OCI-LY7 (cell line): ENCODE measurements around the gene RPS17. TPM values are rescaled to one million over a fixed set of nuclear protein-coding genes. Genes with fewer than 3 reads are reported as not detected.

ENCODE experiments used
- BruUV-seq: library from RNA; stranded (reverse); fragments of 400-500 nt; replicated peaks from 2 replicates; lab custom pipeline; 2021; lab: Mats Ljungman, UMichigan
- CTCF ChIA-PET: fragments of 300-600 bp; sonication (Branson Sonifier 250); formaldehyde crosslinking; loops from one replicate; lab custom pipeline; 2022; ENCODE audit warnings: antibody characterized with exemption; ENCODE audit not compliant: unreplicated experiment; lab: Charles Lee
- POLR2A ChIA-PET: fragments of 300-600 bp; sonication (Branson Sonifier 250); formaldehyde crosslinking; loops from one replicate; lab custom pipeline; 2022; ENCODE audit warnings: antibody characterized with exemption; lab: Charles Lee
- DNase-seq: peaks from one replicate; pipeline ENCODE4 v3.0.0-alpha.2; 2015; ENCODE audit warnings: low spot score
- H2AFZ ChIP-seq: fragments of 200-600 bp; sonication (generic), shearing (Covaris generic); 2 replicates; pipeline ENCODE4 v1.6.1; 2014; ENCODE audit warnings: mild to moderate bottlenecking, antibody characterized with exemption, low read length, moderate library complexity
- H3K27ac ChIP-seq: fragments of 200-600 bp; sonication (generic); 2 replicates; pipeline ENCODE4 v1.5.1; 2014; ENCODE audit warnings: mixed run types, low read depth, mild to moderate bottlenecking, moderate library complexity, low read length, inconsistent platforms; ENCODE audit not compliant: poor library complexity, severe bottlenecking
- H3K36me3 ChIP-seq: fragments of 200-600 bp; sonication (generic); 2 replicates; pipeline ENCODE4 v1.6.1; 2014; ENCODE audit warnings: mild to moderate bottlenecking, antibody characterized with exemption, low read length, moderate library complexity, mixed read lengths; ENCODE audit not compliant: insufficient read depth
- H3K4me1 ChIP-seq: fragments of 200-600 bp; sonication (generic); 2 replicates; pipeline ENCODE4 v1.5.1; 2014; ENCODE audit warnings: mild to moderate bottlenecking, low read length; ENCODE audit not compliant: insufficient read depth, poor library complexity, severe bottlenecking
- H3K4me2 ChIP-seq: fragments of 200-600 bp; sonication (generic); 2 replicates; pipeline ENCODE4 v1.6.1; 2014; ENCODE audit warnings: mild to moderate bottlenecking, low read length
- H3K4me3 ChIP-seq: fragments of 200-600 bp; sonication (generic); 2 replicates; pipeline ENCODE4 v1.5.1; 2014; ENCODE audit warnings: mild to moderate bottlenecking, low read depth, low read length; ENCODE audit not compliant: poor library complexity, severe bottlenecking
- H3K79me2 ChIP-seq: fragments of 200-600 bp; sonication (generic); 2 replicates; pipeline ENCODE4 v1.6.1; 2016; ENCODE audit warnings: low read depth, mild to moderate bottlenecking, low read length, moderate library complexity, mixed read lengths; ENCODE audit not compliant: insufficient read depth
- H3K9me2 ChIP-seq: fragments of 200-600 bp; sonication (generic); 2 replicates; pipeline ENCODE4 v1.6.1; 2016; ENCODE audit warnings: mild to moderate bottlenecking, low read length, mixed read lengths; ENCODE audit not compliant: insufficient read depth
- H3K9me3 ChIP-seq: fragments of 200-600 bp; sonication (generic); 2 replicates; pipeline ENCODE4 v1.6.1; 2014; ENCODE audit warnings: mild to moderate bottlenecking, mixed run types, low read length, mixed read lengths
- H4K20me1 ChIP-seq: fragments of 200-600 bp; sonication (generic); 2 replicates; pipeline ENCODE4 v1.6.1; 2014; ENCODE audit warnings: mild to moderate bottlenecking, antibody characterized with exemption, low read length, moderate library complexity, mixed read lengths; ENCODE audit not compliant: insufficient read depth
- CTCF ChIP-seq: fragments of 200-600 bp; sonication (generic); conservative IDR thresholded peaks from 2 replicates; pipeline ENCODE4 v1.5.1; 2014; ENCODE audit warnings: mild to moderate bottlenecking, antibody characterized with exemption, low read length, moderate library complexity, mixed read lengths
- EZH2phosphoT487 ChIP-seq: fragments of 200-600 bp; sonication (generic); IDR thresholded peaks from 2 replicates; pipeline ENCODE4 v1.6.1; 2018; ENCODE audit warnings: low read depth, borderline replicate concordance, mild to moderate bottlenecking, mixed run types, antibody characterized with exemption, low read length, moderate library complexity, mixed read lengths
- intact Hi-C: fragments of 100-400 bp; cut with micrococcal nuclease; formaldehyde crosslinking; loops from one replicate; pipeline ENCODE4 v1.10.0; 2022; ENCODE audit not compliant: unreplicated experiment
- total RNA-seq, 2 experiments: library from RNA; depleted of rRNA in 1 of 2; stranded (reverse); fragments of >200 nt in 1 of 2; shearing (Covaris generic) in 1 of 2; gene quantifications; 2 replicates each; pipeline ENCODE4 v1.2.3, GENCODE V29; 2014 to 2022

The RPS17 gene
- total RNA-seq, 2 experiments from 2014 or later = 2,562 to 3,737 TPM

DNA sequence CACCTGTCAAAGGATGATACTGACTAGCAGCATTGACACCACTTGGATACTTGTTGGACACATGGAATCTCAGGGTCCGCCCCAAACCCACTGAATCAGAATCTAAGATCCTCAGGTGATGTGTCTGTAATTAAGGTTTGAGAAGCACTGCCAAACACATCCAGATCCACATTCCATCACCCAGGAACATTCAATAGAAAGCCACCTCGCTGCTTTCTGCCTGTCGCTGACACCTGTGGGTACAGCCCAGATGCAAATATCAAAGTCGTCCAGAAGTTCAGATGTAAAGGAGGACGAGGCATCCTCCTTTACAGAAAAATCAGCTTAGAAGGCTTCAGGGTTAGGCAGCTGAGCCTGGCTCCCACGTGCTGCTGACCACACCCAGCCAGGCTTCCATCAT lies 5.2 kb upstream of the RPS17 start:
- DNase-seq = no peak
- BruUV-seq = no TSS peak
- TF ChIP-seq CTCF (no peak), EZH2phosphoT487 (no peak)
- Histone ChIP-seq H3K27ac (no peak overlapping the region), H3K36me3 (no peaks in the 10 kb centered on the region), H4K20me1 (no peaks in the 10 kb centered on the region), H3K9me3 (no peaks in the 10 kb centered on the region), H3K4me3 (no peak overlapping the region), H3K79me2 (peaks cover 8% of the 10 kb centered on the region; the same call in 1 of the 2 replicates), H3K4me1 (peaks cover 3% of the 10 kb centered on the region), H2AFZ (no peak overlapping the region), H3K4me2 (no peak overlapping the region), H3K9me2 (no peaks in the 10 kb centered on the region)
- intact Hi-C loops = loop anchor here (10.0 kb wide), 1 partner anchor 299 kb away; no protein-coding TSS in a partner anchor
- ChIA-PET POLR2A (no interaction called here), CTCF (no interaction called here)

- Histone ChIP-seq H3K4me1 (peaks cover 3% of the 10 kb centered on the region), H3K27ac (no peak overlapping the region), H3K79me2 (peaks cover 10% of the 10 kb centered on the region), H4K20me1 (no peaks in the 10 kb centered on the region), H3K36me3 (peaks cover 1% of the 10 kb centered on the region), H2AFZ (no peak overlapping the region), H3K9me2 (no peaks in the 10 kb centered on the region), H3K9me3 (no peaks in the 10 kb centered on the region), H3K4me2 (no peak overlapping the region), H3K4me3 (no peak overlapping the region)
- no peak for DNase-seq
- POLR2A ChIA-PET = no interaction called here
- intact Hi-C loops = loop anchor here (10.0 kb wide), 1 partner anchor 300 kb away; no protein-coding TSS in a partner anchor
- BruUV-seq = no TSS peak
- CTCF ChIA-PET = no interaction called here
- TF ChIP-seq EZH2phosphoT487 (no peak), CTCF (no peak)
These were observed 4.7 kb upstream of the RPS17 start for GRCh38 chr15:82545002-82545401.

DNA sequence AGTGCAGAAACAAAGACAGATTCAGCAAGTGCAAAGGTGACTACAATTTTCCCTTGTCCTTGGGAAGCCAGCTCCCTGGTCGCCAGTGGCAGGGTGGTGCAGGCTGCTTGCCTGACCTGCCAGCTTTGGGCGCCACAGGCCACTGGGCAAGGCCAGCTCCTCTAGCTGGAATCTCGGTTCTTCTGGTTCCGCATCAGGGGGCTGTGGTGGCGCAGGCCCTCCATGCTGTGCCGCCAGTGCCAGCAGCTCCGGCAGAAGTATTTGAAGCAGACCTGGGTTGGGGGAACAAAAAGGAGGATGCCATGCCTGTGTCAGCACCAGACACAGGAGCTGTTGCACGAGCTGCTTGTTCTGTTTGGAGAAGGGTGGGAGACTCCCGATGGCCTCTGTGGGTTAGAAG lies 4.2 kb upstream of the RPS17 start:
- no peak overlapping the region for H2AFZ ChIP-seq
- POLR2A ChIA-PET = interaction anchor here (0.7 kb wide), 1 partner anchor 9 kb away, joined by 3 read pairs; no protein-coding TSS in a partner anchor
- peaks cover 16% of the 10 kb centered on the region for H3K79me2 ChIP-seq
- no peaks in the 10 kb centered on the region for H4K20me1 ChIP-seq
- no peaks in the 10 kb centered on the region for H3K9me2 ChIP-seq
- H3K27ac ChIP-seq = no peak overlapping the region
- DNase-seq = no peak
- peaks cover 7% of the 10 kb centered on the region for H3K36me3 ChIP-seq
- BruUV-seq = no TSS peak
- no peak overlapping the region for H3K4me3 ChIP-seq
- intact Hi-C loops = loop anchor here (5.0 to 10.0 kb wide), 2 partner anchors 208 to 300 kb away; no protein-coding TSS in a partner anchor
- no peak overlapping the region for H3K4me2 ChIP-seq
- TF ChIP-seq CTCF (no peak), EZH2phosphoT487 (no peak)
- peaks cover 3% of the 10 kb centered on the region for H3K4me1 ChIP-seq
- CTCF ChIA-PET = no interaction called here
- no peaks in the 10 kb centered on the region for H3K9me3 ChIP-seq
